Colonic mucosa (tissue), 4 donors: ENCODE data around the gene RNASEH2C. TPM values are rescaled to one million over a fixed set of nuclear protein-coding genes. Genes with fewer than 3 reads are reported as not detected.
A peak's percentile ranks its signal among the peaks of the same experiment; 100 is the strongest.
"Not testable (repeated sequence)": the region's sequence is repeated elsewhere in the genome, so short reads cannot be mapped to it uniquely, and the experiment has no call there.

ENCODE experiments used
- DNase-seq: peaks from one replicate; pipeline ENCODE4 v3.0.0-alpha.2; 2020
- H3K27ac ChIP-seq: fragments of 200-600 bp; one replicate; pipeline ENCODE4 v1.8.0; 2021
- H3K27me3 ChIP-seq: fragments of 200-600 bp; one replicate; pipeline ENCODE4 v1.8.0; 2021
- H3K36me3 ChIP-seq: fragments of 200-600 bp; one replicate; pipeline ENCODE4 v1.8.0; 2021
- H3K4me1 ChIP-seq: fragments of 200-600 bp; one replicate; pipeline ENCODE4 v1.8.0; 2021; ENCODE audit warnings: mild to moderate bottlenecking
- H3K4me3 ChIP-seq: fragments of 200-600 bp; one replicate; pipeline ENCODE4 v1.8.0; 2021
- H3K9ac ChIP-seq, 2 donors: one replicate each; pipeline ENCODE4 v1.7.0; 2013; ENCODE audit warnings: control low read depth in 2 of 2, low read depth in 2 of 2, low read length in 2 of 2
- H3K9me3 ChIP-seq: fragments of 200-600 bp; one replicate; pipeline ENCODE4 v1.8.0; 2021
- intact Hi-C: fragments of 100-400 bp; cut with DNase I; formaldehyde crosslinking; loops from one replicate; pipeline ENCODE4 v1.14.1; 2022
- total RNA-seq, 2 donors: library from RNA; stranded (reverse); fragmentation: NEBNext Ultra II Directional in 1 of 2; extraction: Animal tissue kit (Norgen Biotek cat#: 25700) in 1 of 2; gene quantifications; one replicate each; pipeline ENCODE4 v1.2.1, GENCODE V29; 2021
- TF ChIP-seq, protein P1 (sequence below): fragments of 200-600 bp; IDR thresholded peaks from one replicate; pipeline ENCODE4 v1.8.0; 2022; ENCODE audit warnings: antibody characterized with exemption, mild to moderate bottlenecking
- donor health status: healthy.
- donor health status: DM: no; HTN: no; CAD: no.
- donor health status: DM: no; HTN: no; CAD: no.

RNASEH2C gene
- total RNA-seq, result 10 to 100 TPM; 26.1 to 58.1 TPM

DNA sequence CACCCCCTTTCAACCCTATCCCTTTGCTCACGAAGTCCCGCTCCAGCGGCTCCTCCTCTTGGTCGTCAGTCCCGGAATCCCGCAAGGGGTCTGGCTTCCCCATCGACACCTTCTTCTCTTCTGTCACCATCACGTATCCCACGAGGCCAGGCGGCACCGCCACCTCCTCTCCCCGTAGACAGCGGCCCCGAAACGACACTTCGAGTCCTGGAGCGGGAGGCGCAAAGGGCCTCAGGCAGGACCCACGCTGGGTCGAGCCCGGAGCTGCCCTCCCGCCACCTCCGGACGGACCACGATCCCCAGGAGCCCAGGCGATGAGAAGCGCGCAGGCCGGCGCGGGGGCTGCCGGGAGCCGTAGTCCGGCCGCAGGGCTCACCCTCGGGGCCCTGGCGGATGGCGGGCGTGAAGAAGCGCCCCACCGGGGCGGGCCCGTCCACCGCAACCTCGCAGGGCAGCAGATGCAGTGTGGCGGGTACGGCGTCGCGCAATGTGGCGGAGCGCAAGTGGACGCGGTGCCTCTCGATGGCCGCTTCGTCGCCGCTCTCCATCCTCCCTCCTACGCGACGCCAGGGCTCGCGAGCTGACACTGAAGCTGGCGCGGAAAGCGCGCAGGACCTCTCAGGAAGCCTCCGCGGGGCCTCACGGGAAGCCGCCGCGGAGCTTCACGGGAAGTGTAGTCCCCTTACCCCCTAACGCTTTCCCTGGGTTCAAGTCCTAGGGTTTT lies at the start of gene RNASEH2C:
RNASEH2C (minus strand) TSS at position 588 of the 724 bp plus-strand sequence; CDS start at position 548, 40 bp downstream.
- intact Hi-C loops, result loop anchor here (10.0 kb wide), 2 partner anchors 54 to 274 kb away; no protein-coding TSS in a partner anchor
- no peaks in the 10 kb centered on the region for H3K9me3 ChIP-seq
- TF ChIP-seq, protein P1, sequence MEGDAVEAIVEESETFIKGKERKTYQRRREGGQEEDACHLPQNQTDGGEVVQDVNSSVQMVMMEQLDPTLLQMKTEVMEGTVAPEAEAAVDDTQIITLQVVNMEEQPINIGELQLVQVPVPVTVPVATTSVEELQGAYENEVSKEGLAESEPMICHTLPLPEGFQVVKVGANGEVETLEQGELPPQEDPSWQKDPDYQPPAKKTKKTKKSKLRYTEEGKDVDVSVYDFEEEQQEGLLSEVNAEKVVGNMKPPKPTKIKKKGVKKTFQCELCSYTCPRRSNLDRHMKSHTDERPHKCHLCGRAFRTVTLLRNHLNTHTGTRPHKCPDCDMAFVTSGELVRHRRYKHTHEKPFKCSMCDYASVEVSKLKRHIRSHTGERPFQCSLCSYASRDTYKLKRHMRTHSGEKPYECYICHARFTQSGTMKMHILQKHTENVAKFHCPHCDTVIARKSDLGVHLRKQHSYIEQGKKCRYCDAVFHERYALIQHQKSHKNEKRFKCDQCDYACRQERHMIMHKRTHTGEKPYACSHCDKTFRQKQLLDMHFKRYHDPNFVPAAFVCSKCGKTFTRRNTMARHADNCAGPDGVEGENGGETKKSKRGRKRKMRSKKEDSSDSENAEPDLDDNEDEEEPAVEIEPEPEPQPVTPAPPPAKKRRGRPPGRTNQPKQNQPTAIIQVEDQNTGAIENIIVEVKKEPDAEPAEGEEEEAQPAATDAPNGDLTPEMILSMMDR, result no peak
- peak within 1 kb of the TSS; percentile 48 for H3K4me3 ChIP-seq
- peak; percentile 87 for DNase-seq
- H3K9ac ChIP-seq, result peak within 1 kb of the TSS; percentile 78 to 80
- no peaks in the 10 kb centered on the region for H3K36me3 ChIP-seq
- H3K27ac ChIP-seq, result peak within 1 kb of the TSS; percentile 81
- H3K27me3 ChIP-seq, result no peaks in the 10 kb centered on the region
- H3K4me1 ChIP-seq, result peaks cover 13% of the 10 kb centered on the region

DNA sequence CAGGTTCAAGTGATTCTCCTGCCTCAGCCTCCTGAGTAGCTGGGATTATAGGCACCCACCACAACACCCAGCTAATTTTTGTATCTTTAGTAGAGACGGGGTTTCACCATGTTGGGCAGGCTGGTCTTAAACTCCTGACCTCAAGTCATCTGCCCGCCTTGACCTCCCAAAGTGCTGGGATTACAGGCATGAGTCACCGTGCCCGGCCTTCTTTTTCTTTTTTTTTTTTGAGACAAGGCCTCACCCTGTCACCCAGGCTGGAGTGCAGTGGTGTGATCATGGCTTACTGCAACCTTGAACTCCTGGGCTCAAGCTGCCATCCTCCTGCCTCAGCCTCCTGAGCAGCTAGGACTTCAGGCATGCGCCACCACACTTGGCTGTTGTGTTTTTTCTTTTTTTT lies 47.2 kb upstream of the RNASEH2C start:
- H3K4me3 ChIP-seq, H3K36me3 ChIP-seq, H3K9ac ChIP-seq, DNase-seq, H3K4me1 ChIP-seq, H3K27ac ChIP-seq, intact Hi-C loops, H3K9me3 ChIP-seq, H3K27me3 ChIP-seq: not testable (repeated sequence)

DNA sequence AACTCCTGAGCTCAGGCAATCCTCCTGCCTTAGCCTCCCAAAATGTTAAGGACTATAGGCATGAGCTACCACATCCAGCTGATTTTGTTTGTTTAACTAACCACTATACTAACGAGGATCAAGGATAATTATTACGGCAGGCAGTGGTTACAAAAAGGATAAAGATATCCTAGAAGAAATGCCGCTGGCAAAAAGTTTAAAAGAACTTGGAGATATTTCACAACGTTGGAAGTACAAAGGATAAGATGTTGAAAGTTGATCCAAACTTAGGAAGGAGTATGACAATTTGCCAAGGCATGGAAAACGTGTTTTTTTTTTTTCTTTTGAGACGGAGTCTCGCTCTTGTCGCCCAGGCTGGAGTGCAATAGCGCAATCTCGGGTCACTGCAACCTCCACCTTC lies 46.8 kb upstream of the RNASEH2C start:
- Histone ChIP-seq H3K27me3 (no peaks in the 10 kb centered on the region), H3K27ac (no peak overlapping the region), H3K36me3 (no peaks in the 10 kb centered on the region), H3K9me3 (no peaks in the 10 kb centered on the region), H3K9ac (no peak overlapping the region), H3K4me3 (no peak overlapping the region), H3K4me1 (no peaks in the 10 kb centered on the region)
- intact Hi-C loops, result no loop called here
- no peak for DNase-seq
- TF ChIP-seq, protein P1, result no peak

DNA sequence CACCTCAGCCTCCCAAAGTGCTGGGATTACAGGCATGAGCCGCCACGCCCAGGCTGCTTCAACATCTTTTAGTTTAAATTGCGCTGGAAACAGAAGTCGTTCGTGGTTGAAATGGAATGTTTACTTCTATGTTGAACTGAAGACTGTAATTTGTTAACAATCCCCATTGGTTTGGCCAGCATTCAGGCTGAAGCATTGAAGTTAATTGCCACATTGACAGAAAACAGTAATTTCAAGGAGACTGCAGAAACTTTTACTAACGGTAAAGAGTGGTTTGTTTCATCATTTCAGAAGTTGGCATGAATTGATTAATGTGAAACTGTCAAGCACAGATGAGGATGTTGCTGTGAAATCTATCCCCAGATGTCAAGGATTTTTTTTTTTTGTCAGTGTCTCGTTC lies 45.9 kb upstream of the RNASEH2C start:
- H3K9me3 ChIP-seq, result no peaks in the 10 kb centered on the region
- H3K27ac ChIP-seq, result no peak overlapping the region
- intact Hi-C loops, result no loop called here
- H3K9ac ChIP-seq, result no peak overlapping the region
- no peak overlapping the region for H3K4me3 ChIP-seq
- TF ChIP-seq, protein P1, result no peak
- H3K36me3 ChIP-seq, result no peaks in the 10 kb centered on the region
- no peaks in the 10 kb centered on the region for H3K27me3 ChIP-seq
- no peaks in the 10 kb centered on the region for H3K4me1 ChIP-seq
- no peak for DNase-seq

DNA sequence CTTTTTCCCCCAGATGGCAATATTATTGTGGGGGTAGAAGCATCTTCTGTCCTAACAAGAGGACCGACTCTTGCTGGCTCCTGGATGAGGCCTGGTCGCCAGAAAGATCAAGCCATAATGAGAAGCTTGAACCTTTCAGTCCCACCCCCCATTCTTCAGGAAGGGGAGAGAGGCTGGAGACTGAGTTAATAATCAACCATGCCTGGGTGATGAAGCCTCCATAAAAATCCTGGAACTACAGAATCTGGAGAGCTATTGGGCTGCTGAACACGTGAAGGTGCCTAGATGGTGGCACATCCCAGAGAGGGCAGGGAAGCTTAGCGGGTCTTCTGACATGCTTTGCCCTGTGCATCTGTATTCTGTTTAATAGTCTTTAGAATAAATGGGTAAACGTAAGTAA lies 43.8 kb upstream of the RNASEH2C start:
- intact Hi-C loops, result no loop called here
- DNase-seq, result peak; percentile 29
- Histone ChIP-seq H3K4me3 (no peak overlapping the region), H3K9ac (peak overlapping the region in 1 of 2 donors; percentile 2), H3K4me1 (no peaks in the 10 kb centered on the region), H3K9me3 (no peaks in the 10 kb centered on the region), H3K27me3 (no peaks in the 10 kb centered on the region), H3K27ac (no peak overlapping the region), H3K36me3 (no peaks in the 10 kb centered on the region)
- TF ChIP-seq, protein P1, result no peak

DNA sequence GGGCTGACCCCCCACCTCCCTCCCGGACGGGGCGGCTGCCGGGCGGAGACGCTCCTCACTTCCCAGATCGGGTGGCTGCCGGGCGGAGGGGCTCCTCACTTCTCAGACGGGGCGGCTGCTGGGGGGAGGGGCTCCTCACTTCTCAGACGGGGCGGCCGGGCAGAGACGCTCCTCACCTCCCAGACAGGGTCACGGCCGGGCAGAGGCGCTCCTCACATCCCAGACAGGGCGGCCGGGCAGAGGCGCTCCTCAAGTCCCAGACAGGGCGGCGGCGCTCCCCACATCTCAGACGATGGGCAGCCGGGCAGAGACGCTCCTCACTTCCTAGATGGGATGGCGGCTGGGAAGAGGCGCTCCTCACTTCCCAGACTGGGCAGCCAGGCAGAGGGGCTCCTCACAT lies 42.2 kb upstream of the RNASEH2C start:
- intact Hi-C loops, result not testable (repeated sequence)

DNA sequence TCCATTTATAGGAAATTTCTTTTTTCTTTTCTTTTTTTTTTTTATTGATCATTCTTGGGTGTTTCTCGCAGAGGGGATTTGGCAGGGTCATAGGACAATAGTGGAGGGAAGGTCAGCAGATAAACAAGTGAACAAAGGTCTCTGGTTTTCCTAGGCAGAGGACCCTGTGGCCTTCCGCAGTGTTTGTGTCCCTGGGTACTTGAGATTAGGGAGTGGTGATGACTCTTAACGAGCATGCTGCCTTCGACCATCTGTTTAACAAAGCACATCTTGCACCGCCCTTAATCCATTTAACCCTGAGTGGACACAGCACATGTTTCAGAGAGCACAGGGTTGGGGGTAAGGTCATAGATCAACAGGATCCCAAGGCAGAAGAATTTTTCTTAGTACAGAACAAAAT lies 41.6 kb upstream of the RNASEH2C start:
- H3K9me3 ChIP-seq, intact Hi-C loops: not testable (repeated sequence)

More for the DNA sequence above, 42.2 kb upstream of the RNASEH2C start:
- not testable (repeated sequence) for H3K27me3 ChIP-seq, H3K9me3 ChIP-seq, H3K27ac ChIP-seq, H3K4me3 ChIP-seq, H3K36me3 ChIP-seq, DNase-seq, H3K9ac ChIP-seq, H3K4me1 ChIP-seq

More for the DNA sequence above, 41.6 kb upstream of the RNASEH2C start:
- not testable (repeated sequence) for H3K4me3 ChIP-seq, H3K27me3 ChIP-seq, H3K27ac ChIP-seq, H3K4me1 ChIP-seq, DNase-seq, H3K9ac ChIP-seq, H3K36me3 ChIP-seq
